ENCODE measurements around the gene SCUBE1.

The SCUBE1 gene

GRCh38 chr22:43230571-43230970, 112.6 kb downstream of the SCUBE1 start:
- FAIRE-seq: no peak
- DNase-seq (ENCODE audit: extremely low spot score, insufficient read length, low read depth): no peak

GRCh38 chr22:43228863-43229262, 114.3 kb downstream of the SCUBE1 start:
- FAIRE-seq (no peak), DNase-seq (ENCODE audit: extremely low spot score, insufficient read length, low read depth) (no peak)

- DNase-seq (ENCODE audit: extremely low spot score, insufficient read length, low read depth): no peak
- no peak for FAIRE-seq
Measured at GRCh38 chr22:43228330-43228729, 114.8 kb downstream of the SCUBE1 start.

- FAIRE-seq (no peak), DNase-seq (ENCODE audit: extremely low spot score, insufficient read length, low read depth) (no peak)
Measured at GRCh38 chr22:43227239-43227630, 115.9 kb downstream of the SCUBE1 start.

- no peak for FAIRE-seq
- DNase-seq (ENCODE audit: extremely low spot score, insufficient read length, low read depth): no peak
Measured at GRCh38 chr22:43226377-43227238, 116.6 kb downstream of the SCUBE1 start.

GRCh38 chr22:43225609-43226008, 117.6 kb downstream of the SCUBE1 start:
- DNase-seq (ENCODE audit: extremely low spot score, insufficient read length, low read depth) (no peak), FAIRE-seq (no peak)

GRCh38 chr22:43222987-43223386, 120.2 kb downstream of the SCUBE1 start:
- no peak for FAIRE-seq
- no peak for DNase-seq (ENCODE audit: extremely low spot score, insufficient read length, low read depth)

GRCh38 chr22:43222262-43222661, 120.9 kb downstream of the SCUBE1 start:
- FAIRE-seq (no peak), DNase-seq (ENCODE audit: extremely low spot score, insufficient read length, low read depth) (no peak)

- FAIRE-seq (no peak), DNase-seq (ENCODE audit: extremely low spot score, insufficient read length, low read depth) (no peak)
Measured at GRCh38 chr22:43220625-43221380, 122.4 kb downstream of the SCUBE1 start.

- DNase-seq (ENCODE audit: extremely low spot score, insufficient read length, low read depth) (no peak), FAIRE-seq (no peak)
Measured at GRCh38 chr22:43218786-43219185, 124.4 kb downstream of the SCUBE1 start.

- no peak for FAIRE-seq
- DNase-seq (ENCODE audit: extremely low spot score, insufficient read length, low read depth): no peak
Measured at GRCh38 chr22:43217285-43218030, 125.7 kb downstream of the SCUBE1 start.

GRCh38 chr22:43216738-43217137, 126.4 kb downstream of the SCUBE1 start:
- FAIRE-seq: no peak

GRCh38 chr22:43213962-43214361, 129.2 kb downstream of the SCUBE1 start:
- no peak for FAIRE-seq

More at GRCh38 chr22:43216738-43217137, 126.4 kb downstream of the SCUBE1 start:
- no peak for DNase-seq (ENCODE audit: extremely low spot score, insufficient read length, low read depth)

GRCh38 chr22:43213051-43213450, 130.1 kb downstream of the SCUBE1 start:
- DNase-seq (ENCODE audit: extremely low spot score, insufficient read length, low read depth) (no peak), FAIRE-seq (no peak)

More at GRCh38 chr22:43213962-43214361, 129.2 kb downstream of the SCUBE1 start:
- DNase-seq (ENCODE audit: extremely low spot score, insufficient read length, low read depth): no peak

- DNase-seq (ENCODE audit: extremely low spot score, insufficient read length, low read depth): no peak
- FAIRE-seq: no peak
Measured at GRCh38 chr22:43212434-43212952, 130.7 kb downstream of the SCUBE1 start.

- no peak for DNase-seq (ENCODE audit: extremely low spot score, insufficient read length, low read depth)
- FAIRE-seq: no peak
Measured at GRCh38 chr22:43211941-43212433, 131.2 kb downstream of the SCUBE1 start.

GRCh38 chr22:43210631-43211515, 132.3 kb downstream of the SCUBE1 start:
- FAIRE-seq: no peak
- no peak for DNase-seq (ENCODE audit: extremely low spot score, insufficient read length, low read depth)

GRCh38 chr22:43209971-43210370, 133.2 kb downstream of the SCUBE1 start:
- FAIRE-seq (no peak), DNase-seq (ENCODE audit: extremely low spot score, insufficient read length, low read depth) (no peak)

- no peak for FAIRE-seq
- DNase-seq (ENCODE audit: extremely low spot score, insufficient read length, low read depth): no peak
Measured at GRCh38 chr22:43209523-43209890, 133.7 kb downstream of the SCUBE1 start.
